ENCODE measurements around the gene NOP56.

- TF ChIP-seq CTCF (conservative IDR thresholded peaks at IDR 0.05; ENCODE audit: low read length) (no peak), EZH2phosphoT487 (IDR thresholded peaks at IDR 0.05; ENCODE audit: borderline replicate concordance) (no peak)
These were observed 508 bp downstream of the NOP56 start for GRCh38 chr20:2652724-2653555.
